ENCODE data around the gene LARGE1.
A peak's percentile ranks its signal among the peaks of the same experiment; 100 is the strongest.

The LARGE1 gene

GRCh38 chr22:33354928-33355327, 565.3 kb downstream of the LARGE1 start:
- Histone ChIP-seq H3K4me2 (ENCODE audit: low read length) (peak overlapping the region; percentile 17), H3K36me3 (ENCODE audit: insufficient read depth, low read length) (no peaks in the 10 kb centered on the region), H3K27me3 (ENCODE audit: control insufficient read depth, insufficient read depth, low read length) (no peaks in the 10 kb centered on the region), H3K9ac (ENCODE audit: low read depth, low read length) (no peak overlapping the region), H3K9me3 (replicated peaks; ENCODE audit: low read length) (no peaks in the 10 kb centered on the region), H3K4me1 (ENCODE audit: control insufficient read depth, insufficient read depth, low read length) (peaks cover 14% of the 10 kb centered on the region), H3K4me3 (ENCODE audit: low read length) (no peak overlapping the region)

- no peak overlapping the region for H3K9ac ChIP-seq (ENCODE audit: low read depth, low read length)
- no peaks in the 10 kb centered on the region for H3K27me3 ChIP-seq (ENCODE audit: control insufficient read depth, insufficient read depth, low read length)
- H3K4me3 ChIP-seq (ENCODE audit: low read length), result no peak overlapping the region
- no peaks in the 10 kb centered on the region for H3K36me3 ChIP-seq (ENCODE audit: insufficient read depth, low read length)
- H3K4me1 ChIP-seq (ENCODE audit: control insufficient read depth, insufficient read depth, low read length), result peaks cover 14% of the 10 kb centered on the region
- H3K9me3 ChIP-seq (replicated peaks; ENCODE audit: low read length), result no peaks in the 10 kb centered on the region
- no peak overlapping the region for H3K4me2 ChIP-seq (ENCODE audit: low read length)
Measured at GRCh38 chr22:33353502-33353901, 566.8 kb downstream of the LARGE1 start.

- Histone ChIP-seq H3K9me3 (replicated peaks; ENCODE audit: low read length) (no peaks in the 10 kb centered on the region), H3K9ac (ENCODE audit: low read depth, low read length) (no peak overlapping the region), H3K4me1 (ENCODE audit: control insufficient read depth, insufficient read depth, low read length) (peaks cover 14% of the 10 kb centered on the region), H3K27me3 (ENCODE audit: control insufficient read depth, insufficient read depth, low read length) (no peaks in the 10 kb centered on the region), H3K4me2 (ENCODE audit: low read length) (no peak overlapping the region), H3K36me3 (ENCODE audit: insufficient read depth, low read length) (no peaks in the 10 kb centered on the region), H3K4me3 (ENCODE audit: low read length) (no peak overlapping the region)
Measured at GRCh38 chr22:33352768-33353167, 567.5 kb downstream of the LARGE1 start.

GRCh38 chr22:33350961-33351360, 569.3 kb downstream of the LARGE1 start:
- no peaks in the 10 kb centered on the region for H3K9me3 ChIP-seq (replicated peaks; ENCODE audit: low read length)
- no peaks in the 10 kb centered on the region for H3K27me3 ChIP-seq (ENCODE audit: control insufficient read depth, insufficient read depth, low read length)
- no peak overlapping the region for H3K4me2 ChIP-seq (ENCODE audit: low read length)
- peaks cover 14% of the 10 kb centered on the region for H3K4me1 ChIP-seq (ENCODE audit: control insufficient read depth, insufficient read depth, low read length)
- H3K4me3 ChIP-seq (ENCODE audit: low read length), result no peak overlapping the region
- H3K36me3 ChIP-seq (ENCODE audit: insufficient read depth, low read length), result no peaks in the 10 kb centered on the region
- H3K9ac ChIP-seq (ENCODE audit: low read depth, low read length), result no peak overlapping the region

DNA sequence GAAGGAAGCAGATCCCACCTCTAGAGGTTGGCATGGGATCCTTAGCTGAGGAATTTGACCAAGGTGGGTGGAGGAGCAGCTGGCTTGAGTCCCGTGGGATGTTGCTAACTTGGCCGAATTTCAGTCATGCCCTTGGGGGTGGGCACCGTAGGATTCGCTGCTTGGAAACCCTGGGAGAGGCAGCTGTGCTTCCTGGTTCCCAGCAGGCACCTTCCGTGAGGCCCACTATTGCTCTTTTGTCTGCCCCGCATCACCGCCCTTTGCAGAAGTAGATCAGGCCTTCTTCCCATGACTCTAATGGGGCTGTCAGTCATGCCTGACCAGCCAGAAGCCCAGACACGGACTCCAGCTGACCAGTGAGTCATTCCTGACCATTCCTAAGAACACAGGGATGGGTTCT, 569.8 kb downstream of the LARGE1 start:
- H3K9me3 ChIP-seq (replicated peaks; ENCODE audit: low read length), result no peaks in the 10 kb centered on the region
- H3K4me3 ChIP-seq (ENCODE audit: low read length), result no peak overlapping the region
- H3K36me3 ChIP-seq (ENCODE audit: insufficient read depth, low read length), result no peaks in the 10 kb centered on the region
- H3K4me1 ChIP-seq (ENCODE audit: control insufficient read depth, insufficient read depth, low read length), result peaks cover 14% of the 10 kb centered on the region
- no peaks in the 10 kb centered on the region for H3K27me3 ChIP-seq (ENCODE audit: control insufficient read depth, insufficient read depth, low read length)
- no peak overlapping the region for H3K9ac ChIP-seq (ENCODE audit: low read depth, low read length)
- no peak overlapping the region for H3K4me2 ChIP-seq (ENCODE audit: low read length)

DNA sequence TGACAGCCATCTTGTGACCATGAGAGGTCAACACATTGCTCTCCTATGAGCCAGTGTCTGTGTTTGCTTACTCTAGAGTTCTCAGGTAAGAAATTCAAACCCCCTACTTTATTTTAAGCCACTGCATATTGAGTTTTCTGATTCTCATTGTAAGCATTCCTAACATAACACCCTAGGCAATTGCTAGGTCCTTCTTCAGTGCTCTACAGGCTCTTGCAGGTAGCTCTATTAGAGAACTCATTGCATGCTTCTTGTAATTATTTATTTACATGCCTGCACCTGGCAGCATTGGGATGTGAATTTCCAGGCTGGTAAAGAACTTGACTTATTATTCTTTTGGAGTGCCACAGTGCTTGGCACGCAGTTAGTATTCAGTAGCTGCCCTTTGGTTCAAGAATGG, 573.3 kb downstream of the LARGE1 start:
- H3K9me3 ChIP-seq (replicated peaks; ENCODE audit: low read length), result no peaks in the 10 kb centered on the region
- H3K9ac ChIP-seq (ENCODE audit: low read depth, low read length), result no peak overlapping the region
- H3K36me3 ChIP-seq (ENCODE audit: insufficient read depth, low read length), result no peaks in the 10 kb centered on the region
- no peaks in the 10 kb centered on the region for H3K4me1 ChIP-seq (ENCODE audit: control insufficient read depth, insufficient read depth, low read length)
- H3K27me3 ChIP-seq (ENCODE audit: control insufficient read depth, insufficient read depth, low read length), result no peaks in the 10 kb centered on the region
- no peak overlapping the region for H3K4me2 ChIP-seq (ENCODE audit: low read length)
- H3K4me3 ChIP-seq (ENCODE audit: low read length), result no peak overlapping the region

- H3K4me3 ChIP-seq (ENCODE audit: low read length), result no peak overlapping the region
- H3K4me1 ChIP-seq (ENCODE audit: control insufficient read depth, insufficient read depth, low read length), result no peaks in the 10 kb centered on the region
- H3K4me2 ChIP-seq (ENCODE audit: low read length), result no peak overlapping the region
- H3K27me3 ChIP-seq (ENCODE audit: control insufficient read depth, insufficient read depth, low read length), result no peaks in the 10 kb centered on the region
- no peaks in the 10 kb centered on the region for H3K36me3 ChIP-seq (ENCODE audit: insufficient read depth, low read length)
- H3K9me3 ChIP-seq (replicated peaks; ENCODE audit: low read length), result no peaks in the 10 kb centered on the region
- no peak overlapping the region for H3K9ac ChIP-seq (ENCODE audit: low read depth, low read length)
Measured at GRCh38 chr22:33341611-33342010, 578.7 kb downstream of the LARGE1 start.

DNA sequence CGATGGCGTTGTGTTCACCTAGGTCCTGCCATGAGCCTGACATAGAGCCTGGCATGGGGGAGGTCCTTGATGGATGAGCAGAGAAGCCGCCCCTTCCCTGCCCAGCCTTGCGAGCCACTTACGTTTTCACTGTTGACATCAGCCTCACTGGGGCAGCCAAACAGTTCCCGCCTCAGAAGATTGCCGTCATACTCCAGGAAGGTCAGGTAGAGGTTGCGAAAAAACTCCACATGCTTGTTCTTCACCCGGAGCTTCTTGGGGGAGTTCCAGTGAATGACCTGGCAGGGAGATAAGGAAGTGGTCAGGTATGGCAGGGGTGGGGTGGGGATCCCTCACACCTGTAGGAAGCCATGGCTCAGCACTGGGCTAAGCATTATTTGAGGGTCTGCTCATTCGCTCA, 582.8 kb downstream of the LARGE1 start:
- Histone ChIP-seq H3K27me3 (ENCODE audit: control insufficient read depth, insufficient read depth, low read length) (no peaks in the 10 kb centered on the region), H3K4me3 (ENCODE audit: low read length) (no peak overlapping the region), H3K36me3 (ENCODE audit: insufficient read depth, low read length) (no peaks in the 10 kb centered on the region), H3K4me2 (ENCODE audit: low read length) (no peak overlapping the region), H3K9me3 (replicated peaks; ENCODE audit: low read length) (no peaks in the 10 kb centered on the region), H3K4me1 (ENCODE audit: control insufficient read depth, insufficient read depth, low read length) (no peaks in the 10 kb centered on the region), H3K9ac (ENCODE audit: low read depth, low read length) (no peak overlapping the region)

GRCh38 chr22:33335611-33336279, 584.5 kb downstream of the LARGE1 start:
- H3K9ac ChIP-seq (ENCODE audit: low read depth, low read length), result no peak overlapping the region
- H3K27me3 ChIP-seq (ENCODE audit: control insufficient read depth, insufficient read depth, low read length), result no peaks in the 10 kb centered on the region

DNA sequence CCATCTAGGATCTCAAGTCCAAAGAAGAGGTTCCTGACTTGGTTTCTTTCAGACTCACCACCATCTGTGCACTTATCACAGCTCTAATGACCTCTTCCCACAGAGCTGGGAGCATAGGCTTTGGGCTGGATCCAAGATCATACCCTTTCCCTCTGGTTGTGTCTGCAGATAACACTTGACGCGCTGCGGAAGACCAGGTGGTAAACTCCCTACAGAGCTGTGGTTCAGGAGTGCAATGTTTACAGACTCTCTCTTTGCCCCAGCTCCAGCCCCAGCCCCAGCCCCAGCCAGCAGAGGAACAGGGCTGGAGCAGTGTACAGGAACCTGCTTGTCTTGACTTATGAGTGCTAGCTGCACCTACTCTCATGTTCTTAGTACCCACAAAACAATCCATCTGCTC, 587.7 kb downstream of the LARGE1 start:
- H3K4me2 ChIP-seq (ENCODE audit: low read length), result no peak overlapping the region
- no peak overlapping the region for H3K9ac ChIP-seq (ENCODE audit: low read depth, low read length)
- no peak overlapping the region for H3K4me3 ChIP-seq (ENCODE audit: low read length)
- H3K27me3 ChIP-seq (ENCODE audit: control insufficient read depth, insufficient read depth, low read length), result no peaks in the 10 kb centered on the region
- no peaks in the 10 kb centered on the region for H3K4me1 ChIP-seq (ENCODE audit: control insufficient read depth, insufficient read depth, low read length)
- H3K36me3 ChIP-seq (ENCODE audit: insufficient read depth, low read length), result no peaks in the 10 kb centered on the region
- no peaks in the 10 kb centered on the region for H3K9me3 ChIP-seq (replicated peaks; ENCODE audit: low read length)

More at GRCh38 chr22:33335611-33336279, 584.5 kb downstream of the LARGE1 start:
- Histone ChIP-seq H3K4me2 (ENCODE audit: low read length) (no peak overlapping the region), H3K9me3 (replicated peaks; ENCODE audit: low read length) (no peaks in the 10 kb centered on the region), H3K36me3 (ENCODE audit: insufficient read depth, low read length) (no peaks in the 10 kb centered on the region), H3K4me3 (ENCODE audit: low read length) (no peak overlapping the region), H3K4me1 (ENCODE audit: control insufficient read depth, insufficient read depth, low read length) (no peaks in the 10 kb centered on the region)

DNA sequence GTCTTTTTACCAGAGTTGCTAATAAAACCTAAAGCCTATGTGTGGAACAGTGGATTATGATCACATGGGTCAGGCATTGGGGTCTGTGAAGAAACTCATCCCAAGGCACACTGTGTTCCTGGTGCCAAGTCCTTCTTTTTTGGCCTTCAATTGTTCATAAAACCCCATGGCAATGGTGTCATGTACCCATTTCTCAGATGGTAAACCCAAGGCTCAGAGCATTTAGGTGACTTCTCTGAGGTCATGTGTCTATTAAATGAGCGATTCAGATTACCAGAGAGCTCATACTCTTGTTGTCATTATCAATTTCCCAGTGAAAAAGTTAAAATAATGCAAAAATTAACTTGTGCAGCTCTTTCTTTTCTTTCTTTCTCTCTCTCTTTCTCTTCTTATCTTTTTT, 589.3 kb downstream of the LARGE1 start:
- H3K36me3 ChIP-seq (ENCODE audit: insufficient read depth, low read length), result no peaks in the 10 kb centered on the region
- H3K4me1 ChIP-seq (ENCODE audit: control insufficient read depth, insufficient read depth, low read length), result no peaks in the 10 kb centered on the region
- H3K9me3 ChIP-seq (replicated peaks; ENCODE audit: low read length), result no peaks in the 10 kb centered on the region
- no peak overlapping the region for H3K4me2 ChIP-seq (ENCODE audit: low read length)
- no peak overlapping the region for H3K9ac ChIP-seq (ENCODE audit: low read depth, low read length)
- no peak overlapping the region for H3K4me3 ChIP-seq (ENCODE audit: low read length)
- H3K27me3 ChIP-seq (ENCODE audit: control insufficient read depth, insufficient read depth, low read length), result no peaks in the 10 kb centered on the region

- H3K4me1 ChIP-seq (ENCODE audit: control insufficient read depth, insufficient read depth, low read length), result no peaks in the 10 kb centered on the region
- no peak overlapping the region for H3K4me2 ChIP-seq (ENCODE audit: low read length)
- no peak overlapping the region for H3K4me3 ChIP-seq (ENCODE audit: low read length)
- no peaks in the 10 kb centered on the region for H3K27me3 ChIP-seq (ENCODE audit: control insufficient read depth, insufficient read depth, low read length)
- no peaks in the 10 kb centered on the region for H3K9me3 ChIP-seq (replicated peaks; ENCODE audit: low read length)
- no peaks in the 10 kb centered on the region for H3K36me3 ChIP-seq (ENCODE audit: insufficient read depth, low read length)
- H3K9ac ChIP-seq (ENCODE audit: low read depth, low read length), result no peak overlapping the region
Measured at GRCh38 chr22:33330534-33330933, 589.7 kb downstream of the LARGE1 start.
